Upper lobe of right lung (tissue), 1 donor: ENCODE results near the gene MPL. TPM values are rescaled to one million over a fixed set of nuclear protein-coding genes. Genes with fewer than 3 reads are reported as not detected.

ENCODE experiments used
- ATAC-seq: fragments of 200-7000 bp; cut with Tn5 transposase; one replicate; pipeline ENCODE4 v1.9.1; 2020; ENCODE audit warnings: mild to moderate bottlenecking, moderate library complexity
- DNase-seq: peaks from one replicate; pipeline ENCODE4 v3.0.0-alpha.2; 2020
- H3K27ac ChIP-seq: fragments of 200-600 bp; one replicate; pipeline ENCODE4 v1.8.0; 2022
- H3K27me3 ChIP-seq: fragments of 200-600 bp; one replicate; pipeline ENCODE4 v1.8.0; 2022; ENCODE audit warnings: mild to moderate bottlenecking
- H3K36me3 ChIP-seq: fragments of 200-600 bp; one replicate; pipeline ENCODE4 v1.8.0; 2022
- H3K4me1 ChIP-seq: fragments of 200-600 bp; one replicate; pipeline ENCODE4 v1.8.0; 2022
- H3K4me3 ChIP-seq: fragments of 200-600 bp; one replicate; pipeline ENCODE4 v1.8.0; 2022; ENCODE audit warnings: mild to moderate bottlenecking
- H3K9me3 ChIP-seq: fragments of 200-600 bp; one replicate; pipeline ENCODE4 v1.8.0; 2022
- CTCF ChIP-seq: fragments of 200-600 bp; IDR thresholded peaks from one replicate; pipeline ENCODE4 v1.8.0; 2022; ENCODE audit warnings: antibody characterized with exemption
- intact Hi-C: fragments of 100-400 bp; cut with DNase I; formaldehyde crosslinking; loops from one replicate; pipeline ENCODE4 v1.11.0; 2022
- total RNA-seq: library from RNA; stranded (reverse); fragmentation: NEBNext Ultra II Directional; extraction: Animal tissue kit (Norgen Biotek cat#: 25700); gene quantifications from one replicate; pipeline ENCODE4 v1.2.1, GENCODE V29; 2021
- donor health status: DM: no; HTN: yes; CAD: no; lungs with severe emphysema.

The MPL gene
- total RNA-seq, 1 donor from 2014 or later = 0.61 TPM

GRCh38 chr1:43312663-43313515 lies 24.7 kb upstream of the MPL start:
- no peak for TF ChIP-seq CTCF

GRCh38 chr1:43313771-43314170 lies 23.8 kb upstream of the MPL start:
- Histone ChIP-seq H3K36me3 (no peaks in the 10 kb centered on the region), H3K27me3 (no peaks in the 10 kb centered on the region), H3K4me3 (no peak overlapping the region), H3K9me3 (no peaks in the 10 kb centered on the region), H3K27ac (no peak overlapping the region), H3K4me1 (peaks cover 4% of the 10 kb centered on the region)
- ATAC-seq = no peak
- TF ChIP-seq CTCF = no peak
- intact Hi-C loops = no loop called here
- no peak for DNase-seq

More at GRCh38 chr1:43312663-43313515, 24.7 kb upstream of the MPL start:
- Histone ChIP-seq H3K27ac (no peak overlapping the region), H3K4me1 (peaks cover 4% of the 10 kb centered on the region), H3K36me3 (no peaks in the 10 kb centered on the region), H3K9me3 (no peaks in the 10 kb centered on the region), H3K27me3 (no peaks in the 10 kb centered on the region), H3K4me3 (no peak overlapping the region)
- DNase-seq (peak; percentile 64), ATAC-seq (peak; percentile 32)
- intact Hi-C loops = no loop called here

GRCh38 chr1:43314233-43314632 lies 23.4 kb upstream of the MPL start:
- ATAC-seq (no peak), DNase-seq (no peak)
- H3K9me3 ChIP-seq = no peaks in the 10 kb centered on the region
- no peaks in the 10 kb centered on the region for H3K27me3 ChIP-seq
- no peak overlapping the region for H3K4me3 ChIP-seq
- intact Hi-C loops = no loop called here
- H3K36me3 ChIP-seq = no peaks in the 10 kb centered on the region
- H3K27ac ChIP-seq = no peak overlapping the region
- H3K4me1 ChIP-seq = peaks cover 4% of the 10 kb centered on the region
- no peak for TF ChIP-seq CTCF

GRCh38 chr1:43315481-43315880 lies 22.1 kb upstream of the MPL start:
- H3K36me3 ChIP-seq = no peaks in the 10 kb centered on the region
- DNase-seq (no peak), ATAC-seq (no peak)
- TF ChIP-seq CTCF = no peak
- H3K4me3 ChIP-seq = no peak overlapping the region
- H3K27ac ChIP-seq = no peak overlapping the region
- H3K27me3 ChIP-seq = no peaks in the 10 kb centered on the region
- peaks cover 4% of the 10 kb centered on the region for H3K4me1 ChIP-seq
- intact Hi-C loops = no loop called here
- no peaks in the 10 kb centered on the region for H3K9me3 ChIP-seq

GRCh38 chr1:43315963-43316737 lies 21.5 kb upstream of the MPL start:
- Histone ChIP-seq H3K4me1 (peaks cover 4% of the 10 kb centered on the region), H3K36me3 (no peaks in the 10 kb centered on the region), H3K27me3 (no peaks in the 10 kb centered on the region), H3K9me3 (no peaks in the 10 kb centered on the region), H3K27ac (no peak overlapping the region), H3K4me3 (no peak overlapping the region)
- ATAC-seq (no peak), DNase-seq (peak; percentile 36)
- intact Hi-C loops = no loop called here
- no peak for TF ChIP-seq CTCF
